ENCODE measurements around the gene ABCC1. TPM values are rescaled to one million over a fixed set of nuclear protein-coding genes. Genes with fewer than 3 reads are reported as not detected.

The ABCC1 gene
- total and polyA plus RNA-seq, 2 of the 8 experiments (the other 6 are each of a cell fraction or from before 2014, with no cell fraction given) = 42.6 to 66.8 TPM

GRCh38 chr16:15993541-15993940, 44.1 kb downstream of the ABCC1 start (continued):
- no peak for TF ChIP-seq CHD7 (IDR thresholded peaks at IDR 0.05; ENCODE audit: insufficient replicate concordance, low read length)
